22Rv1 (cell line): ENCODE data around the gene HIVEP3.

Experiments used
- ZFX ChIP-seq: fragments of 450-650 bp; IDR thresholded peaks from 2 replicates; pipeline ENCODE4 v1.6.1; 2017; ENCODE audit warnings: antibody characterized with exemption, borderline replicate concordance
- TF ChIP-seq, protein P1 (sequence below): fragments of 450-650 bp; IDR thresholded peaks from 2 replicates; pipeline ENCODE4 v1.5.1; 2017; ENCODE audit warnings: mild to moderate bottlenecking

GRCh38 chr1:41774471-41774990 lies 144.2 kb downstream of the HIVEP3 start:
- TF ChIP-seq, protein P1, sequence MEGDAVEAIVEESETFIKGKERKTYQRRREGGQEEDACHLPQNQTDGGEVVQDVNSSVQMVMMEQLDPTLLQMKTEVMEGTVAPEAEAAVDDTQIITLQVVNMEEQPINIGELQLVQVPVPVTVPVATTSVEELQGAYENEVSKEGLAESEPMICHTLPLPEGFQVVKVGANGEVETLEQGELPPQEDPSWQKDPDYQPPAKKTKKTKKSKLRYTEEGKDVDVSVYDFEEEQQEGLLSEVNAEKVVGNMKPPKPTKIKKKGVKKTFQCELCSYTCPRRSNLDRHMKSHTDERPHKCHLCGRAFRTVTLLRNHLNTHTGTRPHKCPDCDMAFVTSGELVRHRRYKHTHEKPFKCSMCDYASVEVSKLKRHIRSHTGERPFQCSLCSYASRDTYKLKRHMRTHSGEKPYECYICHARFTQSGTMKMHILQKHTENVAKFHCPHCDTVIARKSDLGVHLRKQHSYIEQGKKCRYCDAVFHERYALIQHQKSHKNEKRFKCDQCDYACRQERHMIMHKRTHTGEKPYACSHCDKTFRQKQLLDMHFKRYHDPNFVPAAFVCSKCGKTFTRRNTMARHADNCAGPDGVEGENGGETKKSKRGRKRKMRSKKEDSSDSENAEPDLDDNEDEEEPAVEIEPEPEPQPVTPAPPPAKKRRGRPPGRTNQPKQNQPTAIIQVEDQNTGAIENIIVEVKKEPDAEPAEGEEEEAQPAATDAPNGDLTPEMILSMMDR: no peak
- no peak for TF ChIP-seq ZFX
